Astrocyte (in vitro differentiated cells and primary cell): ENCODE measurements around the gene FOXL3.

ENCODE experiments used
- EZH2 ChIP-seq: IDR thresholded peaks from 2 replicates; pipeline ENCODE4 v1.6.1; 2012; ENCODE audit warnings: mild to moderate bottlenecking, low read length, inconsistent platforms; ENCODE audit not compliant: insufficient read depth
- TF ChIP-seq, protein P1 (sequence below): IDR thresholded peaks from 2 replicates; pipeline ENCODE4 v1.5.1; 2011; ENCODE audit warnings: low read depth, mild to moderate bottlenecking, inconsistent platforms, low read length, moderate library complexity; ENCODE audit not compliant: insufficient read depth

DNA sequence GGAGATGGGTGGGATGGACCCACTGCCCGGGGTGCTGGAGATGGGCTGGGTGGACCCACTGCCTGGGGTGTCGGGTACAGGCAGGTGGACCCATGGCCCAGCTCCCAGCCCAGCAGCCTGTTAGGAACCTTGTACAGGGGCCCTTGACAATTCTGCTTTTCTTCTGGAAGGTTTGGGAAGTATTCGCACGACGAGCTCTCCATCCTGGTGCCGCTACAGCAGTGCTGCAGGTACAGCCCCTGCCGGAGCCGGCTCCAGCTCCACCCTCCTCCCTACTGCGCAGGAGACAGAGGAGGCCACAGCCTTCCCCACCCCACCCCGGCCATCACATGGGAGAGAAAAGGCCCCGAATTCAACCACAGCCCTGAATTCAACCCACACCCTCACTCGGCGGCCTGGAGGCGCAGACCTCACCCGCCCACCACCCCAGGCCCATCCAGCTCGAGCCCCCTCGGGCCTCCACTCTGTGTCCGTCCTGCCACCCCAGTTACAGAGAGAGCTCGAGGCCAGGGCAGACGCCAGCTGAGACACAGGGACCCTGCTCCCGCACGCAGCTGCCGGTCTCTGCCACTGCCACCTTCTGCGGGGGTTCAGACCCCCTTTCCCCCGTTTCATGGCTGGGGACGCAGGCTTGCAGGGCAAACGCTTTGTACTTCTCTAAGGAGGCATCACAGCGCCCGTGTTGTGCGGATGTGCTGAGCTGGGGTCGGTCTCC, 31.3 kb upstream of the FOXL3 start:
- TF ChIP-seq EZH2, result no peak
- TF ChIP-seq, protein P1, sequence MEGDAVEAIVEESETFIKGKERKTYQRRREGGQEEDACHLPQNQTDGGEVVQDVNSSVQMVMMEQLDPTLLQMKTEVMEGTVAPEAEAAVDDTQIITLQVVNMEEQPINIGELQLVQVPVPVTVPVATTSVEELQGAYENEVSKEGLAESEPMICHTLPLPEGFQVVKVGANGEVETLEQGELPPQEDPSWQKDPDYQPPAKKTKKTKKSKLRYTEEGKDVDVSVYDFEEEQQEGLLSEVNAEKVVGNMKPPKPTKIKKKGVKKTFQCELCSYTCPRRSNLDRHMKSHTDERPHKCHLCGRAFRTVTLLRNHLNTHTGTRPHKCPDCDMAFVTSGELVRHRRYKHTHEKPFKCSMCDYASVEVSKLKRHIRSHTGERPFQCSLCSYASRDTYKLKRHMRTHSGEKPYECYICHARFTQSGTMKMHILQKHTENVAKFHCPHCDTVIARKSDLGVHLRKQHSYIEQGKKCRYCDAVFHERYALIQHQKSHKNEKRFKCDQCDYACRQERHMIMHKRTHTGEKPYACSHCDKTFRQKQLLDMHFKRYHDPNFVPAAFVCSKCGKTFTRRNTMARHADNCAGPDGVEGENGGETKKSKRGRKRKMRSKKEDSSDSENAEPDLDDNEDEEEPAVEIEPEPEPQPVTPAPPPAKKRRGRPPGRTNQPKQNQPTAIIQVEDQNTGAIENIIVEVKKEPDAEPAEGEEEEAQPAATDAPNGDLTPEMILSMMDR, result no peak
